Measurements from ENCODE around the gene AURKB. TPM values are rescaled to one million over a fixed set of nuclear protein-coding genes. Genes with fewer than 3 reads are reported as not detected.

The AURKB gene
- total and polyA plus RNA-seq, 2 of the 13 experiments (the other 11 are each of a cell fraction or from before 2014, with no cell fraction given): 29.5 to 75.3 TPM

DNA sequence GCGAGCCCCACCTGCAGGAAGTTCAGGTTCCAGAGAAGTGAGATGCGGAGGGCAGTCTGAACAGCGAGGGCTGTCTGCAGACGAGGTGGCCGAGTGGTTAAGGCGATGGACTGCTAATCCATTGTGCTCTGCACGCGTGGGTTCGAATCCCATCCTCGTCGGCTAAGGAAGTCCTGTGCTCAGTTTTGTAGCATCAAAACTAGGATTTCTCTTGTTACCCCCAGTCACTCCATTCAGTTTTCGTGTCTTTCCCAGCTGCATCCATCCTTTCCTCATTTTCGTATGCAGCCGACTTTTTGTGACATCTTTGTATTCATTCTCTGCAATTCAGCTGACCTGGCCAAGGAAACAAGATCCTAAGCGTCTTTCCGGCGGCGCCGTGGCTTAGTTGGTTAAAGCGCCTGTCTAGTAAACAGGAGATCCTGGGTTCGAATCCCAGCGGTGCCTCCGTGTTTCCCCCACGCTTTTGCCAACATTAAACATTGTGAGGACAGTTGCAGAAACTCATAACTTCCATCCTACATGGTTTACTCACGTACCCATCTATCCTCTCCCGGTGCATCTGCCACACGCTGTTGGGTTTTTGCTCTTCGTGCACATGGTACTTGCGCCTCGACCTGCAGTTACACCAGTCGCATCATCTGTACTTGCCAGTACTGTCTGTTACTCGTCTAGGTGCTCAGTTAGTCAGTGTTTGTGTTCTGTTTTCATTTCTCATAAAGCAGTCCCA lies 23.4 kb downstream of the AURKB start (continued):
- TF ChIP-seq, protein P1, sequence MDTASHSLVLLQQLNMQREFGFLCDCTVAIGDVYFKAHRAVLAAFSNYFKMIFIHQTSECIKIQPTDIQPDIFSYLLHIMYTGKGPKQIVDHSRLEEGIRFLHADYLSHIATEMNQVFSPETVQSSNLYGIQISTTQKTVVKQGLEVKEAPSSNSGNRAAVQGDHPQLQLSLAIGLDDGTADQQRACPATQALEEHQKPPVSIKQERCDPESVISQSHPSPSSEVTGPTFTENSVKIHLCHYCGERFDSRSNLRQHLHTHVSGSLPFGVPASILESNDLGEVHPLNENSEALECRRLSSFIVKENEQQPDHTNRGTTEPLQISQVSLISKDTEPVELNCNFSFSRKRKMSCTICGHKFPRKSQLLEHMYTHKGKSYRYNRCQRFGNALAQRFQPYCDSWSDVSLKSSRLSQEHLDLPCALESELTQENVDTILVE (CRISPR knock-in tag; IDR thresholded peaks at IDR 0.05): peak; percentile 11
- TF ChIP-seq NCOR1 (IDR thresholded peaks at IDR 0.05; ENCODE audit: borderline replicate concordance, low read length) (peak; percentile 69; the same call in 1 of the 2 replicates), ARHGAP35 (CRISPR knock-in tag; IDR thresholded peaks at IDR 0.05; ENCODE audit: borderline replicate concordance) (no peak), ZNF83 (CRISPR knock-in tag; IDR thresholded peaks at IDR 0.05; ENCODE audit: borderline replicate concordance) (no peak), ZNF607 (CRISPR knock-in tag; IDR thresholded peaks at IDR 0.05; ENCODE audit: borderline replicate concordance) (no peak), REXO4 (CRISPR knock-in tag; IDR thresholded peaks at IDR 0.05; ENCODE audit: borderline replicate concordance) (no peak), MIXL1 (CRISPR knock-in tag; IDR thresholded peaks at IDR 0.05) (peak; percentile 65; the same call in 1 of the 2 replicates), SUZ12 (IDR thresholded peaks at IDR 0.05; ENCODE audit: low read depth, low read length) (no peak), AGO1 (IDR thresholded peaks at IDR 0.05; ENCODE audit: low read depth, low read length, poor library complexity, severe bottlenecking) (no peak), ZNF549 (CRISPR knock-in tag; IDR thresholded peaks at IDR 0.05) (no peak), ZNF746 (CRISPR knock-in tag; IDR thresholded peaks at IDR 0.05) (0 out of 2 replicates have a peak, but pooled peaks have one; percentile 18), CREM (IDR thresholded peaks at IDR 0.05) (no peak), CREM (CRISPR knock-in tag; IDR thresholded peaks at IDR 0.05) (no peak), TBP (CRISPR knock-in tag; IDR thresholded peaks at IDR 0.05) (peak; percentile 70; the same call in 1 of the 2 replicates), KDM5B (CRISPR knock-in tag; IDR thresholded peaks at IDR 0.05; ENCODE audit: borderline replicate concordance) (peak; percentile 77), E2F2 (CRISPR knock-in tag; IDR thresholded peaks at IDR 0.05; ENCODE audit: borderline replicate concordance) (no peak), NR2F1 (CRISPR knock-in tag; IDR thresholded peaks at IDR 0.05) (no peak), ZNF7 (CRISPR knock-in tag; IDR thresholded peaks at IDR 0.05) (no peak), KMT2A (CRISPR knock-in tag; IDR thresholded peaks at IDR 0.05) (no peak; the same call in none of the 2 replicates), ZNF331 (CRISPR knock-in tag; IDR thresholded peaks at IDR 0.05) (peak; percentile 70), SNRNP70 (IDR thresholded peaks at IDR 0.05; ENCODE audit: low read depth, low read length) (no peak), ZNF572 (CRISPR knock-in tag; IDR thresholded peaks at IDR 0.05) (0 out of 2 replicates have a peak, but pooled peaks have one; percentile 15), THAP11 (CRISPR knock-in tag; IDR thresholded peaks at IDR 0.05) (peak; percentile 34), KLF16 (CRISPR knock-in tag; IDR thresholded peaks at IDR 0.05) (peak in 1 of 2 experiments; percentile 52; a peak in 2 of 4 replicates)
- TF ChIP-seq, protein P2, sequence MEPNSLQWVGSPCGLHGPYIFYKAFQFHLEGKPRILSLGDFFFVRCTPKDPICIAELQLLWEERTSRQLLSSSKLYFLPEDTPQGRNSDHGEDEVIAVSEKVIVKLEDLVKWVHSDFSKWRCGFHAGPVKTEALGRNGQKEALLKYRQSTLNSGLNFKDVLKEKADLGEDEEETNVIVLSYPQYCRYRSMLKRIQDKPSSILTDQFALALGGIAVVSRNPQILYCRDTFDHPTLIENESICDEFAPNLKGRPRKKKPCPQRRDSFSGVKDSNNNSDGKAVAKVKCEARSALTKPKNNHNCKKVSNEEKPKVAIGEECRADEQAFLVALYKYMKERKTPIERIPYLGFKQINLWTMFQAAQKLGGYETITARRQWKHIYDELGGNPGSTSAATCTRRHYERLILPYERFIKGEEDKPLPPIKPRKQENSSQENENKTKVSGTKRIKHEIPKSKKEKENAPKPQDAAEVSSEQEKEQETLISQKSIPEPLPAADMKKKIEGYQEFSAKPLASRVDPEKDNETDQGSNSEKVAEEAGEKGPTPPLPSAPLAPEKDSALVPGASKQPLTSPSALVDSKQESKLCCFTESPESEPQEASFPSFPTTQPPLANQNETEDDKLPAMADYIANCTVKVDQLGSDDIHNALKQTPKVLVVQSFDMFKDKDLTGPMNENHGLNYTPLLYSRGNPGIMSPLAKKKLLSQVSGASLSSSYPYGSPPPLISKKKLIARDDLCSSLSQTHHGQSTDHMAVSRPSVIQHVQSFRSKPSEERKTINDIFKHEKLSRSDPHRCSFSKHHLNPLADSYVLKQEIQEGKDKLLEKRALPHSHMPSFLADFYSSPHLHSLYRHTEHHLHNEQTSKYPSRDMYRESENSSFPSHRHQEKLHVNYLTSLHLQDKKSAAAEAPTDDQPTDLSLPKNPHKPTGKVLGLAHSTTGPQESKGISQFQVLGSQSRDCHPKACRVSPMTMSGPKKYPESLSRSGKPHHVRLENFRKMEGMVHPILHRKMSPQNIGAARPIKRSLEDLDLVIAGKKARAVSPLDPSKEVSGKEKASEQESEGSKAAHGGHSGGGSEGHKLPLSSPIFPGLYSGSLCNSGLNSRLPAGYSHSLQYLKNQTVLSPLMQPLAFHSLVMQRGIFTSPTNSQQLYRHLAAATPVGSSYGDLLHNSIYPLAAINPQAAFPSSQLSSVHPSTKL (CRISPR knock-in tag; IDR thresholded peaks at IDR 0.05): peak; percentile 14; the same call in 1 of the 2 replicates

All from HepG2 (cell line).